Cerebellar cortex (tissue), 1 donor: Measurements from ENCODE around the gene ZDHHC14.
"Not testable (repeated sequence)": the region's sequence is repeated elsewhere in the genome, so short reads cannot be mapped to it uniquely, and the experiment has no call there.

Experiments used
- DNase-seq: peaks from one replicate; pipeline ENCODE4 v3.0.0-alpha.2; 2015; ENCODE audit warnings: low spot score

ZDHHC14 gene

DNA sequence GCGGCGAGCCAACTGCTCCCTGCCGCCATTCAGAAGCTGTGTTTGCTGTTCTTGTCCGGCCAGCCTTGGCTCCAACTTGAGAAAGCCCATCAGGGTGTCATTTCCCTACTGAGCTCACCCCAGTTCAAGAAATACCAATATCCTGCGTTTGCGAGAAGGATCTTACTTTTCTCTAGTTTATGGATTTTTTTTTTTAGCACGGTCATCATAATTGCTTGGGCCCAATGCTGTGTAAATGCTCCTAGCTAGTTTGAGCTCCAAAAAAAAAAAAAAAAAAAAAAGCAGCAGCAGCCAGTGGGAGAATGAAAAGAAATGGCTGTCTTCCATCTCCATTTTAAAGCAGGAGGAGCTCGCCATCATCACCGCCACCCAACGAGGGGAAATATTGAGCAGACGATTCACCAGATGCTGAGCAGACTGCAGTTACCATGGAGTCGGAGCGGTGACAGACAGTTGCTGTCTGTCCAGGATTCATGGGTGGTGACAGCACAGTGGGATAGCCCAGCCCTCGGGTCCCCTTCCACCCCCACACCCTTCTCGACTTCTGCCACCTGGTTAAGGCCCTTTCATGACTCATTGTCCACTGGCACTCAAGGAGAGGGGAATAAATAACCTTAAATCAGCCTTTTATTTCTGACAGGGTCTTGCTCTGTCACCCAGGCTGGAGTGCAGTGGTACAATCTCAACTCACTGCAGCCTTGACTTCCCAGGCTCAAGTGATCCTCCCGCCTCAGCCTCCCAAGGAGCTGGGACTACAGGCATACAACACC, 309.6 kb downstream of the ZDHHC14 start:
- DNase-seq = no peak

DNA sequence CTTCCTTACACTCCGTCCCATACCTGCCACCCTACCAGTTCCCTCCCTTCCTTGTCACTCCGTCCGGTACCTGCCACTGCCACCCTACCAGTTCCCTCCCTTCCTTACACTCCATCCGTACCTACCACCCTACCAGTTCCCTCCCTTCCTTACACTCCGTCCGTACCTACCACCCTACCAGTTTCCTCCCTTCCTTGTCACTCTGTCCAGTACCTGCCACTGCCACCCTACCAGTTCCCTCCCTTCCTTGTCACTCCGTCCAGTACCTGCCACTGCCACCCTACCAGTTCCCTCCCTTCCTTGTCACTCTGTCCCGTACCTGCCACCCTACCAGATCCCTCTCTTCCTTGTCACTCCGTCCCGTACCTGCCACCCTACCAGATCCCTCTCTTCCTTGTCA, 310.6 kb downstream of the ZDHHC14 start:
- not testable (repeated sequence) for DNase-seq

- DNase-seq = no peak
Observed at GRCh38 chr6:157693867-157694266, 312.9 kb downstream of the ZDHHC14 start.

DNA sequence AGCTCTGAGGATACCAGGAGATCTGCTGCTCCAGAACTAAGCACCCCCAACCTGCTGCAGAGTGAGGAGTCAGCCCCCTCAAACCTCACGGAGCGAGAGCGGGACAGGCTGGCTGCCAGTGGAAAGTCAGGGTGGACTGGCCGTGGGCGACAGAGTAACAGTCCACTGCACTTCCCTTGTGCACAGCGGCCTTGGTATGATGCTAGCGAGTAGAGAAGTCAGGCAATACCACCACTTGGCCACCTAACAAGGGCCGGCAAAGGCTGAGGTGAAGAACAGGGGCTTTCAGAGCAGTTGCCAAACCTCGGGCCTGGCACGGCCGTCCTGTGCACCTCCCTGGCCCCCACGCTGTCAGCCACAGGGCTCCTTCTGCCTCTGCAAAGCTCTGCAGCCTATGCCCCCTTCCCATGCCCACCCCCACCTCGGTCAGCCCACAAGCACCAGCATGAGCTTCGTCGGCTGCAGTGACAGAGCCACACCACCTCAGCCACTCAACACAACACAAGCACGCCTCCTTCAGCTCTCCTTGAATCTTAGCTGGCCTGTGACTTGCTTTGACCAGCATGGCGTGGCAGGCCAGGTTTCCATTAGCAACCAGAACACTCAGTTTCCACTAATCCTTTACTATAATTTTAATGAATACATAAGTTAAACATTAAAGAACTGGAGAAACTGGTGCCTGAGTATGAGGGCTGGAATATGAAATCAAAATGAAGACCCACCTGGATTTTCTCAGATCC, 314.5 kb downstream of the ZDHHC14 start:
- DNase-seq = no peak

DNA sequence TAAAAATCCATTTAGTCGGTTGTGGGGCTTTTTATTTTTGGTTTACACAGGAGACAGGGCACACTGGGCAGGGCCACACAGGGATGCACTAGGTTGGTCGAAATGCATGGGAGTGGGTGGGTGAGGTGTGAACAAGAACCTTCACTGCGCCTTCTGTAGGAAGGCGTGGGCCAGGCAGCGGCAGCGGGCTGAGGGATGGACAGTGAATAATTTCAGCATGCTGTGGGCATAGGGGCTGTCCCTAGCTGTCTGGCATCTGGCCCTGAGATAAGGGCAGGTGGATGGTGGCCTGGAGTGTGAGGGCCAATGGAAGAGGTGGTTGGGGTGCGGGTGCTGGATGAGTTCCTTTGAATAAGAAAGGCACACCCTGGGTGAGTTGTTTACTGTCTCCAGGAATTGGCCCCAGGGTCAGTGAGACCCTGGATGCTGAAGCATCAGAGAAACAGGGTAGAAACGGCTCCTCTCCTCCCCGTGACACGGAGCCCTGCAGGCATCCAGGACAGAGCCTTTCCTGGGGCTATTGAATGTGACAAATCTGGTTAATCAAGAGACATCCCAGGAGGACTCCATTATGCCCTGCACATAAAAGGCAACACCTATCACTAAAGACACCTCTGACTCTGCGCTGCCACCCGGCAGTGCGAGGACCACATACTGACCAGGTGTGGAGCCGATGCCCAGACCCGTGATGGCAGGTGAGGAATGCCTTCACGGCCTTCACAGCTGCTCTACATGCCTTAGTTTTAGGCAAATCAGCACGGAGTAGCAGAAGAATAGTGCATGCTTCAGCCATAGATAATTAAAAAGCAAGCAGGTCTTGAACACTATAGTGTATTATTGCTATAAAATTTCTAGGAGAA, 319.0 kb downstream of the ZDHHC14 start:
- no peak for DNase-seq

- DNase-seq = not testable (repeated sequence)
Observed at GRCh38 chr6:157706351-157706750, 325.4 kb downstream of the ZDHHC14 start.

DNA sequence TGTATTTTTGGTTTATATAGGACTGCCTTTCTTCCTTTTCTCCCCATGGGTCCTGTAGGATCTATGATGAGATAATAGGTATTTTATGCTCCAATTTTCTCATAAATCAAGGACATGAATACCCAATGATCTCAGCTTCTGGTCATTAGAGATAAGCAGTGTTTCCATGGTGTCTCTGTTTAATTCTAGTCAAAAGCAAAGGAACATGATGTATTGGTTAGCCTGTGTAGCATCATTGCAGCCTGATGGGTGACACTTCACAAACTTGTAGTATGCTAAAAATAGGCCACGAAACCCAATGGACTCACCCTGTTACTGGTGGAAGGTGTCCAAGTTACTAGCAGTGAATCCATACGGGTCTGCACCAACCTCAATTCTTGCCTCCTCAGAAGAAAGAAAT, 325.9 kb downstream of the ZDHHC14 start:
- no peak for DNase-seq

DNA sequence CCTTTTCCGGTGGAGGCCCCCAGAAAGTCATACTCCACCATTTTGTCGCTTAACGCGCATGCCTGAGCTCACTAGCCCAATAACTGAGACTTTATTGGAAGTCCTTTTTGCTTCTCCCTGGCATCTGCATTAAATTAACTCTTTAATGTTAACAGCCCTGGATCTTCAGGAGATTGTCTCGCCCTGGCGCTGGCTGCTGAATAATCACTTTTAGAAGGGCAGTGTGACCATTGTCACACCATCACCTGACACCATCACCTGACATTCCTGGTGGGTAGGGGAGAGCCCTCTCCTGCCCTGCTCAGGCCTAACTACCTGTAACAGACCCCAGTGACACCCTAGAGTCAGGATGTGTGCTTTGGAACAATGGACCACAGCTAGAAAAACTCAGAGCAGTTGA, 326.6 kb downstream of the ZDHHC14 start:
- DNase-seq = no peak

DNA sequence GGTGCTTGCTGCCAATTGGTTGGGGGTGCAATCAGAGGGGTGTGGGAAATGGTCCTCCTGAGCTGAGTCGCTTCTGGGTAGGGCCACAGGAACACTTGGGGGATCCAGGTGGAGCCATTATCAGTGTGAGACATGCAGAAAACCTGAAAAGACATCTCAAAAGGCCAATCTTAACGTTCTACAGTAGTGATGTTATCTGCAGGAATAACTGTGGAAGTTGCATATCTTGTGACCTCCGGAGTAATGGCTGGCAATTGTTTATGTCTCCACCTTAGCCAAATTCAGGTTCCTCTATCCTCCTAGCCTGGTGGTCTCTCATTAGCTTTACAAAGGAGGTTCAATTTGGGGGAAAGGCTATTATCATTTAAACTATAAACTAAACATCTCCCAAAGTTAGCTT, 327.2 kb downstream of the ZDHHC14 start:
- no peak for DNase-seq

DNA sequence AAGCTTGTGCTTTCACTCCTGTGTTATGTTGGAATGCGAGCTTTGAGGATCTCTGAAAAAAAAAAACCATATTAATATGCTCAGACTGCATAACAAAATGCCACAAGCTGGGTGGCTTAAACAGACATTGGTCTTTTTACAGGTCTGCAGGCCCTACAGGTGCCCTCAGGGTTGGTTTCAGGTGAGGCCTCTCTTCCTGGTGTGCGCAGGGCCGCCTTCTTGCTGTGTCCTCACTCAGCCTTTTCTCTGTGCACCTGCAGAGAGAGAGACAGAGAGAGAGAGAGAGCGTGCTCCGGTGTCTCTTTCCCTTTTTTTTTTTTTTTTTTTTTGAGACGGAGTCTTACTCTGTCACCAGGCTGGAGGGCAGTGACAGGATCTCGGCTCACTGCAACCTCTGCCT, 327.9 kb downstream of the ZDHHC14 start:
- no peak for DNase-seq

DNA sequence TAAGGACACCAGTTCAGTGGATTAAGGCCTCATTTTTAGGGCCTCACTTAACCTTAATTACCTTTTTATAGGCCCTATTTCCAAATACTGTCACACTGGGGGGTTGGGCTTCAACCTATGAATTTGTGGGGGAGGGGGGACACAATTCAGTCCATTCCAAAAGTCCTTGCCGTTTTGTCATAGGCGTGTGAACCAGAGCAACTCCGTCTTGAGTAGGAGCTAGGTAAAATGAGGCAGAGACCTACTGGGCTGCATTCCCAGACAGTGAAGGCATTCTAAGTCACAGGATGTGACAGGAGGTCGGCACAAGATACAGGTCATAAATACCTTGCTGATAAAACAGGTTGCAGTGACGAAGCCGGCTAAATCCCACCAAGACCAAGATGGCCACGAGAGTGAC, 328.6 kb downstream of the ZDHHC14 start:
- DNase-seq = no peak

DNA sequence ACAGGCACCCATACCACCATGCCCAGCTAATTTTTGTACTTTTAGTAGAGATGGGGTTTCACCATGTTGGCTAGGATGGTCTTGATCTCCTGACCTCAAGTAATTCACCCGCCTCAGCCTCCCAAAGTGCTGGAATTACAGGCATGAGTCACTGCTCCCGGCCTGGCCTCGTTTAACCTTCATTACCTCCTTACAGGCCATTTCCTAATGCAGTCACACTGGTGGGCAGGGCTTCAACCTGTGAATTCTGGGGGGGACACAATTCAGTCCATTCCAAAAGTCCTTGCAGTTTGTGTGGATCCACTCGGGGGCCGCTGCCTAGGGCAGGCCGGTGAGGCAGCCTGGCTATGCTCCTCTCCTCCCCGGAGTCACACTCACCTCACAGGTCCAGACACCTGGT, 329.6 kb downstream of the ZDHHC14 start:
- no peak for DNase-seq

DNA sequence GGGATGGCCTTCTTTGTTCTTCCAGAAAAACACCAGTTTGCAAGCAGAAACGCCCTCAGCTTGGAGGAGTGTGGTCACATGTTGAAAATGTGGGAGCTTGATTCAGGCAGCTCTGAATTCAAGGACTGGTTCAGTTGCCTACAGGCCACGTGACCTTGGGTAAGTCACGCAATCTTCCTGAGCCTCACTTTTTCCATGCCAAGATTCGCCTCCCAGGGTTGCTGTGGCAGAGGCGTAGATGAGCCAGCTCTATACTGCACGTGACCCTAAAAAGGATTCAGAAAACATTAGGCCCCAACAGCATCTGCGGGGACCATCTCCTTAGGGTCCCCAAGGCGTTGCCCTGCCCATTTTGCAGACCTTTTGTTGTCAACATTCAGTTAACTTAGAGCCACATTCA, 330.1 kb downstream of the ZDHHC14 start:
- DNase-seq = no peak

GRCh38 chr6:157712585-157713295, 331.8 kb downstream of the ZDHHC14 start:
- DNase-seq = no peak

GRCh38 chr6:157713451-157714152, 332.6 kb downstream of the ZDHHC14 start:
- no peak for DNase-seq

DNA sequence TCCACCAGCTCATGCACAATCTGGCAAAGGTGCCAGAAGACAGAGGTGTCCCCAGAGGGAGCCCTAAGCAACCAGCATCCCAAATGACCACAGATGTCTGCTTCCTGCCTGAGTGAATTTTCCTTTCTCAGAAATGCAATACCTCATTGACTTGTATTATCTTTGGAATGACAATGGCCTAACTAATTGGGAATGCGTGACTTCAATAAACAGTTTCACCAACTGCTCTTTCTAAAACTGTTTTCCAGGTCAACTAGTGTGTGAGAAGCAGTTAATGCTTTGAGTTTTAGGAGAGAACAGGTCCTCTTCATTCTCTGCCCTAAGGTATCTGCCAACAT, 333.1 kb downstream of the ZDHHC14 start:
- DNase-seq = no peak

DNA sequence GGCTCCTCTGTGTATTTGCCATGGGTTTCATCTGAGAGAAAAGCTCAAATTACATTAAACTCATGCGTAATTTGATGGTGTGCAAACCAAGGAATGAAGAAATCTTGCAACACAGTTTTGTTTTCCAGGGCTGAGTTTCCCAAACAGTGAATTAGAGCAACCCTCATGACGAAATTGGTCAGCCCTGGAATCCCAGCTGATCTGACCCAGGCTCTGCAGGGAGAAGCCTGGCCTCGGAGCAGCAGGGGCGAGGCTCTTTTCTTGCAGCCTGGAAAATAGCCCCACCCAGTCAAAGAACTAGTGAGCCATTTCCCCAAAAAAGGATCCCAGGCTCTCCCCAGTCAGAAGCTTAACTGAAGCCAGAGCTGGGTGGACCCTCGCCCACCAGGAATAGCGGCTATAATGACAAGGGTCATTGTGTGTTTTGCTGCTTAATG, 334.8 kb downstream of the ZDHHC14 start:
- no peak for DNase-seq

DNA sequence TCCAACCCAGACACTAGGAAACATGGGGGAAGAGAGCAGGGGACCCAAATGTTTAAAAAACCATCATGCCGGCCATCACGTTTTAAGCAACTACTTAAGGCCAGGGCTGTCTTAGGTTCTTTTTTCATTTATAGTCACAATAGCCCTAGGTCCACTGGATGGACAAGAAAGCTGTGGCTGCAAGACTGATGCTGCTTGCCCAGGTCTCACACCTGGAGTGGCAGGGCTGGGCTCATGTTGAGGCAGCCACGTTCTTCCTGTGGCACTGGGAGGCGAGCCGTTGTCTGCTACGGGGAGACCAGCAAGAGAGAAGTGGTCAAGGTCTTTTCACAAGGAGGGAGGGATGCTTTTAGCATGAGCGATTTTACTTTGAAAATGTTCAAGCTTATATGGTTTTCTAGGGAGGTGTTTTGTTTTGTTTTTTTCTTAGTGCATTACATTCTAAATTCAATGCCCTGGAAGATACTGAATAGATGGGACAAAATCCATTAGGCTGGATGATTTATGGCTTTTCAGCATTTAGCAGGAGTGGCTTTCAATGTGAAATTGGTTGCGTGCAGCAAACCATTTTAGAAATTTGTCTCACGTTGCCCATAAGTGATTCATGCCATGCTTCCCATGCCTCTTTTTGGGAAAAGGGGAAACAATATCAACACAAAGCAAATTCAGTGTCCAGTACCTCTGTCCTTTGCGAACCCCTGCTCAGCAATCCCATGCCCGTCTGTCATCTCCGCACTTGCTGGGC, 335.4 kb downstream of the ZDHHC14 start:
- DNase-seq = no peak

DNA sequence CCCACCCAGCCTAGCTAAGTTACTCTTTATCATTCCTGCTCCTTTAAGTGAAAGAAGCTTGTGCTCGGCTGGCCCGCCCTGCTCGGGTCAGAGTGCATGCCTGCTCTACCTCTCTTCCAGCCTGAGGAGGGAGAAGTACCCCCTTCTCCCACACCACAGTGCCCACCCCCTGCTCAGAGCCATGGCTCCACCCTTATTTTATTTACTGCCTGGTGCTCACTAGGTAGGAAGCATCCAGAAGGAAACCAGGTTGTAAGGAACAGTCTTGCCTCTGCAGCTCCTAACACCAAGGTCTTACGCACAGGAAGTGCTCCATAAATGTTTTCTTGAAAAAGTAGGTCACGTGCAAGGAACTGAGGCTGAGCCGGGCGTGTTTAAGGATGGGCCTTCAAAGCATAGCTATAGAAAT, 336.4 kb downstream of the ZDHHC14 start:
- DNase-seq = no peak

- DNase-seq = no peak
Observed at GRCh38 chr6:157718503-157719187, 337.7 kb downstream of the ZDHHC14 start.
